Measurements from ENCODE around the gene METTL16.
A peak's percentile ranks its signal among the peaks of the same experiment; 100 is the strongest.

The METTL16 gene

DNA sequence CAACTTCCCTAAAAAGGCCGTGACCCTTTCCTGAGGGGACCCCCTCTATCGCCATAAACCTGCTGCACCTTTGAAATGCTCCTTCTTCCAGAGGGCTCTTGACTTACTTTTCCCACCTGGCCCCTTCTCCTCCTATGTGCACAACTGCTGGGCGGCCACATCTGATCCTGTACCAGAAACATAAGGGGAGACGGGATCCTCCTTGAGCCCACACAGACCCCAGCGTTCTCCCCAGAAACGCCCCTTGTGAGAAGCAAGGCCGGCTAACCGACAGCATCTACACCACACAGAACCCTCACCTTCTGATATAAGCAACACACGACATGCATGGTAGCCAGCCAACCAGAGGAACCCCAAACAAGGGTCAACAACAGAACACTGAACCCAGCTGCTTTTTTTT lies 96.6 kb downstream of the METTL16 start:
- DNase-seq (ENCODE audit: low read depth, low spot score): no peak

DNA sequence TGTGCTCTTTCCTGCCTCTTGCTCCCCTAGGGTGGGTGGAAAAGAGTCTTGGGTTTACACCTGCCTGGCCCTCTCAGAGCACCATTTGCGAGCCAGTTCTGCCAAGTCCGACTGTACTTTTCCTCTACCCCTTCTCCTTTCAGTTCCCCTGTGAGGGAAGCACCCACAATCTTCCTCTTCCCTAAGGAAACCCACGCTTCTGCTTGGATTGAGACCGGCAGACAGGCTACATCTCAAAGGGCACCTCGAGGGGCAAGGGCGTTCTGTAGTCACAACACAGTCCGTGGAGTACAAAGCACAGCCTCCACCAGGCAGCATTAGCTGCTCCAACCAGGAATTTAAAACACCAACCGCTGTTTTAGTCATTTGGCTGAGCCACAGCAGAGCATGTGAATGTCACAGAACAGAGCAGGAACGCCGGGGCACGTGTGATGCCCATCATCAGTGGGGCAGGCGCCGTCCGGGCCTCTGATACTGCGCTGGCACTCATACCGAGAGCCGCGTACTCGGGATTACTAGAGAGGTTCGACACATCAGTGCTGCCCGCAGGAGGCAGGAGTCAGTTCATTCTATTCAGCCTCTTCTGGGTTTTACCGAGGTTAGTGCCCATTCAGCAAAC lies 97.1 kb downstream of the METTL16 start:
- DNase-seq (ENCODE audit: low read depth, low spot score): no peak

DNA sequence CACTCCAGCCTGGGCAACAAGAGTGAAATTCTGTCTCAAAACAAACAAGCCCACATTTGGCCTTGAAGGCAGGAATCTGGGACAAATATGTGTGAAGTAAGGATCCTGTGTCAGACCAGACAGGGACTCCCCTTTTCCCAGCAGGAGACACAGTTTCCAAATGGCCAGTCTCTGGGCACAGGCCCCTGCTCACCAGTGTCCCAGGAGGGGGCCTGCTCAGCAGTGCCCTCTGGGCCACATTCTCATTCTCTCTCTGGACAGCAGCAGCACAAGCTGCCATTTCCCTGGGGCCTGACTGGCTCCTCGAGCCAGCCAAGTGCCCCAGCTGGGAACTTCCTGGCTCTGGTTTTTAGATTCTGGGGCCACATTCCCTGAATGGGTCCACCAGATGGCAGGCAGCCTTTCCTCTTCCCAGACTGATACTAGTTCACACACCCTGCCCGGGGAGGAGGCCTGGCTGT lies 99.1 kb downstream of the METTL16 start:
- no peak for DNase-seq (ENCODE audit: low read depth, low spot score)

DNA sequence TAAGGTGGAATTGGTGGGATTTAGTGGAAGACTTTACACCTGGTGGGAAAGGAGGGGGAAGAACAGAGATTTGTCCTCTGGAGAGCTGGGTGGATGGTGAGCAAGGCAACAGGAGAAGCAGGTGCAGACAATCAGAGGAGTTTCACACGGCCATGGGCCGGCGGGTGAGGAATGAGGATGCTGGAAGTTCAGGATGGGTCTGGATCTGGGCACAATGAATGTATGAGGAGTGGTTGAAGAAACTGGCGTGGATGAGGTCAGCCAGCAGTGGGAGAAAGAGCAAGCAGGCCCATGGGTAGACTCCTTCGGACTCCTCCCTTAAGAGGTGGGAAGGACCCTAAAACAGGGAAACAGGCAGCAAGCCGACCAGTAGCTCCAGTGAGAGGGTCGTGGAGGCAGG lies 100.7 kb downstream of the METTL16 start:
- DNase-seq (ENCODE audit: low read depth, low spot score): no peak

DNA sequence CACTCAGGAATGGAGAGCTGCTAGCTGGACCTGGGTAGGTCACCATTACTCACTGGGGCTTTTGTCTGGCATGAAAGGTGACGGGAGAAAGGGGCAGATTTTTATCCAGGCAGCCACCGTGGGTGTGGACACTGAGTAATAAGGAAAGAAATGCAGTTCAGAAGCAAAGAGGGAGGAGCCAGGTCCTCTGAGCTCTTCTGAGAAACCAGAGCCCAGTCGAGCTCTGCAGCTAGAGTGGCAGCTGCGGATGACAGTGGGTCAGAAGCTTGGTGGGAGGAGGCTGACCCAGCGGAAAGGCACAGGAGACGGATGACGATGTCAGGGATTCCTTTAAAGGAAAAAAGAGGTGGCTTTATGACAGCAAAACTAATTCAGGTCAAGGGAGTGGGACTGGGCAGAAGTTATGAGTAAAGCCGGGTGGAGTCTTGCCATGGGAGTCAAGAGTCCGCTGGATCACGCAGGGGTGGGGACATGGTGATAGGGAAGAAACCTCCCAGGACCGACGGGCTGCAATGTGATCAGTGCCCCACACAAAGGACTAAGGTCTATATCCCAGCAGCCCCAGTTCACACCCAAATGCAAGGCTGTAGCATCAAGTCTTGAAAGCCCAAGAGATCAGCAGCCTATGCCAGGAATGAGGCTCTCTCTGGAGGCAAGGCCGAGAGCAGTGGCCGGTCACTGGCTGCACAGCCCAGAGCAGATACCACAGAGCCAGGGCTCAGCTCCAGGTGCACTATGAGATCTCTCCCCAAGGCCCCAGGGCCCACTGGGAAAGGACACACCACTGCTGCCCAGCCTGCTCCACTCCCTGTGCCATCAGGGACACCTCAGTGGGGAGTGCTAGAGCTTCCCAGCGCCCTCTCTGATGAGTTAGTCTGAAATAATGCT lies 104.5 kb downstream of the METTL16 start:
- no peak for DNase-seq (ENCODE audit: low read depth, low spot score)

DNA sequence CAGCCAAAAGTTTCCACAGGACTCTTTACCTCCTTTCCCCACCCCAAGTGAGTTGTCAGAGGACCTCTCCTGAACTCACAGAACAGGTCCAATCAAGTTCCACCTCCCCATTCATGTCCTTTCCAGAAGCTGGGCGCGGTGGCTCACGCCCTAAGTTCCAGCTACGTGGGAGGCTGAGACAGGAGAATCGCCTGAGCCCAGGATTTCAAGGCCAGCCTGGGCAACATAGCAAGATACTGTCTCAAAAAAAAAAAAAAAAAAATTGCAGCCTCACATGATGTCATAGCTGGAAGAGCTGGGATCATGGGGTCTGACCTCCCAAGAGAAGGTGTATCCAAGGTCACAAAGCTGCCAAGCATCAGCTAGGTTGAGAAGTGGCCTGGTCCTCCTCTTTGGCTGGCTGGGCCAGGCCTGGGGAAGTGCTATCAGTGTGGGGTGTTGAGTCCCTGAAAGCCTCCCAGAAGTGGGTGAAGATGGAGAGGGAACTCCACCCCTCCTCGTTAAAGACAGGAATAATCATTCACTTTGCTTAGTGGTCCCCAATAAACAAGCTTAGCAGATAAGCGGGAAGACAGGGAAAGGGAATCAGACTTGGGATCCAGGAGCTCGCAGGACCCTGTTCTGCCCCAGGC lies 105.3 kb downstream of the METTL16 start:
- DNase-seq (ENCODE audit: low read depth, low spot score): no peak

DNA sequence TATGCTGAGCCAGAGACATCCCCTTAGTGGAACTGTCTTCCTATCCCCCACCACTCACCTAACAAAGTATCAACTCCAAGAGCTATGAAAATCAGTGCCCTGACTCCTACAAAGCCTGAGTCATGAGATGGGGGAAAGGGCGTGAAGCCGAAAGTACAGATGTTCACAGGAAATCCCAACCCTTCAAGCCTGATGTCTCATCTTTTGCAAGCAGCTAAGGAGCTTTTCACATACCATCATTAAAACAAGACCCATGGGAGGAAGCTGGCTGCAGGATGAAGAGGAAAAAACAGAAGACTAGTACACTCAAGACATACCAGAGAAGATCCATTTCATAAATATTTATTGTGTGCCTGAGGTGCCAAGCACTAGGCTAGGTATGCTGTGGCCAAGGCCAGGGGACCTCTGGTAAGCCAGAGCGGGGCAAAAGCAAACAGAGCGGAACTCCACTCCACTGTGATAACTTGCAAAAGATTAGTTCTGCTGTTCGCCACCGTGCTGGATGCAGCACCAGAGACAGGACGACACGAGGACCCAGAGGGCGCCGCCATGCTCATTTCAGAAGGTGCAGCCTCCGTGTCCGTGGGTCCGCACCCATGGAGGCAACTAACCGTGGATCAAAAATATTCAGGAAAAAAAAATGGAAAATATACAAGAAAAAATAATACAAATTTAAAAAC lies 106.3 kb downstream of the METTL16 start:
- DNase-seq (ENCODE audit: low read depth, low spot score): no peak

DNA sequence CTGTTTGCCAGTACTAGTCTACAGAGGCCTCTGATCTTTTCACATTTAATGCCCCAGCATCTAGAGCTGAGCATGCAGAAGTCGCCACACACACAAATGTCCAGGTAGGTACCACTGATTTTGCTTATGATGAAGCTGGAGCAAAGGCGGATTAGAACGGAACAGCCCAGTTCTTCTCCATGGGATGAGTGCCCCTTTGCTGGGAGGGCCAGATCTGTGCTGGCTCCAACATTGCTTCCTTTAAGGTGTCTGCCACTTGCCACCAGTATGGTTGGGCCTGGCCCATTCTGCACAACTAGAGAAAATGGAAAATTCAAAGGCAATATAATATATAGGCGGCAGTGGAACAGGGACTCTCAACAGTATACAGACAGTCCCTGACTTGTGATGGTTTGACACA lies 108.6 kb downstream of the METTL16 start:
- DNase-seq (ENCODE audit: low read depth, low spot score): no peak

DNA sequence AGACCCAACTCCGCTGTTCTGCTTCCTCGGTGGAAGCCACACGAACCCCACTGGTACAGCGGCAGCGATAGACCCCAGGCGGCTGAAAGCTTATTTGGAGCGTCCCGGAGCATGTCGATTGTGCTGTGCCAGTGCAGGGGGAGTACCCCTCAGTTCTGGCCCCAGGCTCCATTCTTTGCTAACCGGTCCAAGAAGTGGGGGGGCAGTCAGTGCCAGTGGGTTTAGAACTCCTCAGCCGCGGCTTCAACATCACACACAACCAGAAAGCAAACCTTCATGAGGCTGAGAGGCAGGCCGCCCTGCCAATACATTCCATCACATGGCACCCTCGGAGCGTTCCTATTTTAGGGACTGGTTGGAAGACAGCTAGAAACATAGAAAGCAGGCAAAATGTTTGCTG lies 109.1 kb downstream of the METTL16 start:
- DNase-seq (ENCODE audit: low read depth, low spot score): no peak

DNA sequence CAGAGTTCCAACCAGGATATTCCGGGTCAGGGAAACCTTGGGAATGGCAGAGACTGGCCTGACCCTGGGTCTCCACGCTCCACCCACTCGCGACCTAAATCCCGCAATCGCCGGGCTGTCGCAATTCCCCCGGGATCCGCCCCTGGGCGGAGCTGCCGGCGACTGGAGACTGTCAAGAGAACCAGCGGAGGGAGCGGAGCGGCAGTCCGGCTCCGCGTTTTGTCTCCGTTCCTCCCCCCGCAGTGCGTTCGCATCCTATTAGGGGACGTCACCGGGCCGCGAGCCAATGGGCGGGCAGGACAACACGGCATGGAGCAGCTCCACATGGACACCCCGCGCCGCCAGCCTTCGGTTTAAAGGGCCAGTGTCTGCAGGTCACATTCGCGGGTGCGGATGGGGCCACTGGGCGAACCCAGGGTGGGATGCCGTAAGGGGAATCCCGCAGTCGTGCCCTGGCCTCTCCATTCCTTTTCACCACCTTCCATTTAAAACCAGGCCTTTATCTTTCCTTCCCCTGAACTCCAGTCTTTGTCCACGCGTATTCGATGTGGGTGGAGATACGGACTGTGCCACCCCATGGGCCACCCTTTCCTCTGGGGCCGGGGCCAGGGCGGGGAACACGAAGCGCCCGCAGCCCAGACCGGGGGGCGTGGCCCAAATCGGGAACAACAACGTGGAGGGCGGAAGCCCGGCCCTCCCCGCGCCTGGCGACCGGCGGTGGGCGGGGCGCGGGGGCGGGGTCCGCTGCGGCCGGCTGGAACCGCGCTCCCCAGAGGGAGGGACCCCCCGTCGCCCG lies 110.1 kb downstream of the METTL16 start:
- DNase-seq (ENCODE audit: low read depth, low spot score): peak; percentile 100

DNA sequence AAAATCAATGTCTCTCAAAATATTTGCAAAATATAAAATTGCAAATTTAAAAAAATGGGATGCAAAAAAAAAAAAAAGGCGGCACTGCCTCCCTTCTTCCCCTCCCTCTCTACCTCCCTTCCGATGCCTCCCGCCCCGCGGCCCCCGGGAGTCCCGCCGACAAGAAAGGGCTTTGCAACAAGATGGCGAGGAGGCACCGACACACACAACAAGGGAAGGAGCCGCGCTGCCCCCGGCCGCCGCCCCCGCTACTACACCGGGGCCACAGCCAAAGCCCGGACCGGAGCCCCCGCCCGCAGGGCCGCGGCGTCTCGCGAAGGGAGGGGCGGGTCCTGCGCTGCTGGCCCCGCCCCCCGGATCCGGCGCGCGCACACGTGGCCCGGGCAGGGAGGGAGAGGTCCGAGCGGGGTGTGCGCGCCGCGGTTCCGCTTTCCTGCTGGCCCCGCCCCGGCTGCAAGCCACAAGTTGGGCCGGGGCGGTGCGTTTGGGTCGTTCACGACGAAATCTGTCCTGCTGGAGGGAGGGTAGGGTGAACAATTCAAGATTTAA lies 110.7 kb downstream of the METTL16 start, which contains the start of gene MNT:
MNT (minus strand) TSS at position 184 of the 549 bp plus-strand sequence. CDS start 348 bp downstream, outside the sequence.
- peak; percentile 67 for DNase-seq (ENCODE audit: low read depth, low spot score)

DNA sequence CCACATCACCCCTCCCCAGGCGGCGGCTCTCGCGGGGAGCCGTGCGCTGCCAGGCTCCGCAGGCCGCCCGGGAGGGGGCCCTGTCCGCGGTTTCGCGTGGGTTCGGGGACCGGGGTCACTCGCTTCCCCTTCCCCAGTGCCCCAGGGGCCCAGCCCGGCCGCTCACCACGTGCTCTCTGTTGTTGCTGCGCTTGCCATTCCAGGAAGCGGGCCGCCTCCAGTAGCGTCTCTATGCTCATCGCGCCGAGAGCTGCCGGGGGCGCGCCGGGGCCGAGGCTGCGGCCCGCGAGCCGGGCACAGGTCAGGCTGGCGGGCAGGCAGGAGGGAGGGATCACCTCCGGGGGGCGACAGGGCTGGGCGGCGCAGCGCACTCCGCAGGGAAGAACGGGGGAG lies 111.2 kb downstream of the METTL16 start:
- DNase-seq (ENCODE audit: low read depth, low spot score): no peak

DNA sequence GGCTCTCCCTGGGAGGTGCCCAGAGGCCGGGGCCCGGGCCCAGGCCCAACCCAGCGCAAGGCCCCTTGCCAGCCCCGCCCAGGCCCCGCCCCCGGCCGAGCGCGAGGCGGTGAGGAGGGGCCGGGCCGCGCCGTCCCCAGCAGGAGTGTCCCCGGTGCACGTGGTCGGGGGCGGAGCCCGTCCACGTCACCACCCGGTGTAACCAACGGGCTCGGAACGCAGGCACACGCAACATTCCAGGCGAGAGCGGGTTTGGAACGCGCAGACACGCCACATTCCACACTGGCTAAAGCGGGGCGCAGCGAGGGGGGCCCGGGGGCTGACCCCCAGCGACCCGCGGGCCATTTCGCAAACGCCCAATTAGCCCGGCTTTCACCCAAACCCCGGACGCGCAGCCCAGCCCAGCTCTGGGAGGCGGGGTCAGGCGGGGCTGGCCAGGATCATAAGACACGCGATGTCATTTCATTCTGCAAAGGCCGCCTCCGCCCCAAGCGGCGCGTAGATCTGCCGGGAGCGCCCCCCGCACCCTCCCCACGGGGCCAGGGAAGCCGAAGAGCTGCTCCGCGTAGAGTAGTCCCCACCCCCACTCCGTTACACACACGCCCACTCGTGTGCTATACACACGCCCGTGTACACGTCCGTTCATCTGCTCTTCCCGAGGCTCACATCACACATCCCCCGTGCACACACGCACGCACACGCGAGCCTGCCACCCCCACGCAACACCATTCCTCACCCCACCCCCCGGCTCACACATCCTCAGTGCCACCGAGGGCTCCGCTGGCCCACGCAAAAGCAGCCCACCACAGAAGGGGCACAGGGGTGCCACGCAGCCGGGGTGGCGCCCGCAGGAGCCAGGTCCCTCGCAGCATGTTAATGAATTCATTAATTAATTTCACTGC lies 111.9 kb downstream of the METTL16 start:
- DNase-seq (ENCODE audit: low read depth, low spot score): peak; percentile 84

DNA sequence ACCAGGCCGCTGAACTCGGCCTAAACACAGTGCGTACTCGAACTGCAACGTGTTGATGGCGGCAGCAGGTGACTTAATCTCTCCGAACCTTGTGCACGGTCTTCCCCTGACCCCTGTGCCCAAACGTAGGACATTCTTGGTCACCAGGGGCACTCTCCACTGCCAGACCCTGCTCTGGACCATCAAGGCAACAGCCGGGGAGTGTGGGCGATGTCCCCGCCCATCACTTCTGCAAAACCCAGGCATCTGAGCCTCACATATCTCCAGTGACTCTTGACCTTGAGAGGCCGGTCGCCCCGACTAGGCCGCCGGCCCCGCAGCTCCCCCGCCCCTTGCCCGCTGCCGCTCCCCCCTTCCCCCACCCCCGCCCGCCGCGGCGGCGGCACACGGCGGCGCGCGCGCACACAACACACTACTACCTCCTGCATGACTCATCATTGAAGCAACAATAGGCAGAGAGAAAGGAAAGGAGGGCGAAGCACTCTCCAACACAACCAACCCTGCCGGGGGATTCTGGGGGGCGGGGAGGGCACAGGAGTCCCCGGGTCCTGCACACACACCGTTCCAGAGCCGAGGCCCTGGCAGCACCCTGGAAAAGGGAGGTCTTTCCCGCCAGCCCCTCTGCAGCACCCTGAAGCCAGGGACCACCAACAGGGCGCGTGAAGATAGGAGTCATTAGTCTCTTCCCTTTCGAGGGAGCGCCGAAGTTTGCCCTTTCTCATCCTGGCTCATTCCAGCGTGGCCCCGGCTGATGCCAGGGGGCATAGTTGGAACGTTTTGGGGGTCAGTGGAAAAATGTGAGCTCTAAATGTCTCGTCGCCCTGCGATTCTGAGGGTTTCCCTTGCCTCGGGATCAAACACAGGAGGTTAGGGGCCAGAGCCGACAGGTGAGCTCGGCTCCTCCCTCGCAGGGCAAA lies 112.8 kb downstream of the METTL16 start:
- DNase-seq (ENCODE audit: low read depth, low spot score): no peak

DNA sequence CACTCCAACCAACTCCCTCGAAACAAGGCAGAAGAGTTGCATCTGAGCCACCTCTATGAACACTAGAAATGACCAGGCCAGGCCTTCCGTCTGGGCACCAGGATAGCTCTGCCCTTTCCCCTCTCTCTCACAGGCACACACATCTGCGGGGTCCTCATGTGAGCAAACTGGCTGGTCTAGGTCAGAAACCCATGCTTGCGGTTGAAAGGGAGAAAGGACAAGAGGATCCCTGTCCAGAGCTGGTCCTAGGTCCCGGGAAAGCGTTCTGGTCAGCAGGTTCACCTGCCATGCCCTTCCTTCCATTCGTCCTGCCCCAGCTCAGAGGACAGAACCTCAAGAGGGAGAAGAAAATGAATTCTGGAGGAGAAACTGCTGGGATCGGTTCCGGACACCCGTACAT lies 113.5 kb downstream of the METTL16 start:
- no peak for DNase-seq (ENCODE audit: low read depth, low spot score)

DNA sequence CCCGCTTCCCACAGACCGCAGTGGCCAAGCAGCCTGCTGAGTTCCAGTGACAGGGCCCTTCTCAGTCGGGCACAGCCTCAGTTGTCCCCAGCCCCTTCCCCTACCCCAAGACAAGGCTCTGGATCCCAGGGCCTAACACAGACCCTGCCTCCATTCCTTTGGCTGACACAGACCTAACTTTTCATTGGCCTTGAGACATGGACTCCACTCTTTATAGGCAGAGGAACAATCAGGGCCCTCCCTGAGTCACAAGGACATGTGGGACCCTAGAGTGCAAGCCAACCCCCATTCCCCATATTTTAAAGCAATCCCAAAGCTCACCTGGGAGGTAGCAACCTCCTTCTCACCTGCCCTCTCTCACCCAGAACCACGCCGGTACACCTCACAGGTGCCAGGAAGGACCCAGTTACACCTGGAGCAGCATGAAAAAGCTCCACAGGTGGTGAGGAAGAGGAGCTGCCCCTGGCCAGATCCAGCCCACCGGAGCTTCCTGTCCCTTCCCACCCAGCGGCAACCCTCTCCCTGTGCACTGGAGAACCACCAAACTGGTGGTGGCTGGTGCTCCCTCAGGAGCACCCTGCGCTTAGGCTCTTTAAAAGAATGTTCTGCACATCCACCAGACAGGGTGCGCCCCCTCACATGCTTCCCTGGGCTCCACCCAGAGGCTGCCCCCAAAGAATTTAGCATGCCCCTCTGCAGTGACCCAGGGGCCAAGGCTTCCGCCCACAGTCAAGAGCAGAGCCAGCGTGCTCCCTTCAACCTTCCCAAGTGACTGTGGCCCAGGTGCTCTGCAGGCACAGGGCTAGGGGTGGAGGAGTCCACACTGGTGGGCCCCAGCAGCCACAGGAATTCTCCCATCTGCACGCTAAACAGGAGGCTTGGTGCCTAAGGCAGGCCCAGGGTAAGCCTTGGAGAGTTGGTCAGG lies 114.2 kb downstream of the METTL16 start:
- DNase-seq (ENCODE audit: low read depth, low spot score): no peak

DNA sequence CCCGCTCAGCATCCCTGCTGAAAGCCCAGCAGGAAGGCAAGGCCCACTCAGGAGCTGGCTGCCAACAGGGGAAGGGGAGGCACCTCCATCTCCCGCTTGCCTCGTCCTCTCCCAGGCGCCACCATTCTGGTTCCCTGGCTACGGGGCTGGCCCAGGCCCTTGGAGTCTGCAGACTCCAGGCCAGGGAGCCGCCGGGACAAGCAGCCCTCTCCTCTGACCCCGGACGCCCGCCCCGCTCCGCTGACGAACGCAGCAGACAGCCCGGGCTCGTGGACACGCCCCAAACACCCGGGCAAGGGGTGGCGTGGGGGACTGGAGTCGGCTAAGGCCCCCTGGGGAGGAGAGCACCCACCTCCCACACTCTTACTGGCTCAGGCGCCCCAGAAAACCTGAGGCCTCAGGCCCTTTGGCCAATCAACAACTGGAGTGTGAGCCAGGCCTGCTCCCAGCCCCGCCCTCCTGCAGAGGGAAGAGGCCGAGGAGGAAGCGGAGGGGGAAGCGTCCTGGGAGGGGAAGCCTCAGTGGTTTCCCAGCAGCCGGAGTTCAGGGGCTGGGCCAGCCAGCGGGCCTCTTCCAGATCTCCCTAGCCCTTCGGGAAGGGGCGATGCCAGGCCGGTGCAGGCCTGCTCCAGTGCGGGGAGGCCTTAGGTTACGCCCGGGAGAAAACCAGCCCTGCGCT lies 115.0 kb downstream of the METTL16 start:
- peak; percentile 95 for DNase-seq (ENCODE audit: low read depth, low spot score)

Measured in brain pericyte (primary cell).